Measurements from ENCODE around the gene TJP1. TPM values are rescaled to one million over a fixed set of nuclear protein-coding genes. Genes with fewer than 3 reads are reported as not detected.

The TJP1 gene
- total RNA-seq, 3 donors from 2014 or later (not counting 1 experiment from before 2014, with no cell fraction given) = not detected

- H3K4me1 Mint-ChIP-seq = no peaks in the 10 kb centered on the region
- H3K4me3 Mint-ChIP-seq = no peak overlapping the region
- ATAC-seq = no peak
- Histone ChIP-seq H3K27ac (ENCODE audit: low read length) (no peak overlapping the region), H3K9me3 (ENCODE audit: control insufficient read depth, insufficient read depth, low read length) (no peaks in the 10 kb centered on the region), H3K27me3 (ENCODE audit: control insufficient read depth, insufficient read depth, low read length) (no peaks in the 10 kb centered on the region), H3K36me3 (ENCODE audit: control insufficient read depth, insufficient read depth, low read length) (no peaks in the 10 kb centered on the region), H3K4me1 (ENCODE audit: control insufficient read depth, insufficient read depth, low read length) (no peaks in the 10 kb centered on the region), H3K4me3 (ENCODE audit: low read length) (no peak overlapping the region)
- TF ChIP-seq CTCF (IDR thresholded peaks at IDR 0.05) = no peak
- no peaks in the 10 kb centered on the region for H3K36me3 Mint-ChIP-seq
- intact Hi-C loops (cut with micrococcal nuclease) = no loop called here
- no peak for DNase-seq
- H3K9me3 Mint-ChIP-seq = no peaks in the 10 kb centered on the region
- WGBS (ENCODE audit: insufficient coverage) = 89% methylated on average over 15 of the region's 15 CpGs
- H3K27me3 Mint-ChIP-seq (ENCODE audit: low read depth in 2 of 2) = peaks cover 7 to 17% of the 10 kb centered on the region in 2 donors
- H3K27ac Mint-ChIP-seq = no peak overlapping the region
These were observed 72.7 kb downstream of the TJP1 start for GRCh38 chr15:29749365-29750086.

GRCh38 chr15:29747837-29748417, 74.3 kb downstream of the TJP1 start:
- Mint-ChIP-seq H3K4me3 (no peak overlapping the region), H3K4me1 (no peaks in the 10 kb centered on the region), H3K9me3 (no peaks in the 10 kb centered on the region), H3K27ac (no peak overlapping the region), H3K27me3 (ENCODE audit: low read depth in 2 of 2) (peaks cover 7 to 16% of the 10 kb centered on the region in 2 donors), H3K36me3 (no peaks in the 10 kb centered on the region)
- DNase-seq (peak in 1 of 2 donors; percentile 19), ATAC-seq (no peak)
- Histone ChIP-seq H3K9me3 (ENCODE audit: control insufficient read depth, insufficient read depth, low read length) (no peaks in the 10 kb centered on the region), H3K27ac (ENCODE audit: low read length) (no peak overlapping the region), H3K27me3 (ENCODE audit: control insufficient read depth, insufficient read depth, low read length) (no peaks in the 10 kb centered on the region), H3K36me3 (ENCODE audit: control insufficient read depth, insufficient read depth, low read length) (no peaks in the 10 kb centered on the region), H3K4me3 (ENCODE audit: low read length) (no peak overlapping the region), H3K4me1 (ENCODE audit: control insufficient read depth, insufficient read depth, low read length) (no peaks in the 10 kb centered on the region)
- TF ChIP-seq CTCF (IDR thresholded peaks at IDR 0.05) = no peak
- intact Hi-C loops (cut with micrococcal nuclease) = no loop called here
- WGBS (ENCODE audit: insufficient coverage) = 100% methylated on average over 1 of the region's 3 CpGs

- Mint-ChIP-seq H3K27me3 (ENCODE audit: low read depth in 2 of 2) (peaks cover 4 to 15% of the 10 kb centered on the region in 2 donors), H3K4me3 (no peak overlapping the region), H3K9me3 (no peaks in the 10 kb centered on the region), H3K4me1 (no peaks in the 10 kb centered on the region), H3K36me3 (no peaks in the 10 kb centered on the region), H3K27ac (no peak overlapping the region)
- no peak overlapping the region for H3K27ac ChIP-seq (ENCODE audit: low read length)
- H3K4me1 ChIP-seq (ENCODE audit: control insufficient read depth, insufficient read depth, low read length) = no peaks in the 10 kb centered on the region
- intact Hi-C loops (cut with micrococcal nuclease) = no loop called here
- no peaks in the 10 kb centered on the region for H3K9me3 ChIP-seq (ENCODE audit: control insufficient read depth, insufficient read depth, low read length)
- H3K4me3 ChIP-seq (ENCODE audit: low read length) = no peak overlapping the region
- DNase-seq (no peak), ATAC-seq (no peak)
- 81% methylated on average over 3 of the region's 3 CpGs for WGBS (ENCODE audit: insufficient coverage)
- TF ChIP-seq CTCF (IDR thresholded peaks at IDR 0.05) = no peak
- no peaks in the 10 kb centered on the region for H3K27me3 ChIP-seq (ENCODE audit: control insufficient read depth, insufficient read depth, low read length)
- no peaks in the 10 kb centered on the region for H3K36me3 ChIP-seq (ENCODE audit: control insufficient read depth, insufficient read depth, low read length)
These were observed 78.8 kb downstream of the TJP1 start for GRCh38 chr15:29743475-29743874.

Data from natural killer cell (primary cell).